IPS-18c (cell line): ENCODE data around the gene STYXL2.

Source experiments
- H3K4me3 ChIP-seq: 2 replicates; pipeline ENCODE4 v1.7.0; 2013; ENCODE audit warnings: low read depth, mild to moderate bottlenecking, low read length, moderate library complexity; ENCODE audit not compliant: insufficient read depth
- H3K9me3 ChIP-seq: one replicate; pipeline ENCODE4 v1.6.1; 2013; ENCODE audit warnings: mild to moderate bottlenecking, low read length, moderate library complexity; ENCODE audit not compliant: control insufficient read depth, insufficient read depth

STYXL2 gene

DNA sequence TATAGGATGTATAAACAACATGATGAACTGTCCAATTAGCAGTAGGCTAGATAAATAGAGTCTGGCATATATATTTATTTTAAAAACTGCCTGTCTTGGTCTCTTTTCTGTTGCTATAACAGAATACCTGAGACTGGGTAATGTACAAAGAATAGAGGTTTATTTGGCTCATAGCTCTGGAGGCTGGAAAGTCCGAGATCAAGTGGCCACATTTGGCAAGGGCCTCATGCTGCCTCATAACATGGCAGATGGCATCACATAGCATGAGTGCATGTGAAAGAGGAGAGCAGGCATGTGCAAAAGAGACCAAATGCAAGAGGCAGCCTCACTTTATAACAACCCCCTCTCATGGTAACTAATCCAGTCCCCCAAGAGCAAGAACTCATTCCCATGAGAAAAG, 6.0 kb downstream of the STYXL2 start:
- no peaks in the 10 kb centered on the region for H3K9me3 ChIP-seq
- no peak overlapping the region for H3K4me3 ChIP-seq

DNA sequence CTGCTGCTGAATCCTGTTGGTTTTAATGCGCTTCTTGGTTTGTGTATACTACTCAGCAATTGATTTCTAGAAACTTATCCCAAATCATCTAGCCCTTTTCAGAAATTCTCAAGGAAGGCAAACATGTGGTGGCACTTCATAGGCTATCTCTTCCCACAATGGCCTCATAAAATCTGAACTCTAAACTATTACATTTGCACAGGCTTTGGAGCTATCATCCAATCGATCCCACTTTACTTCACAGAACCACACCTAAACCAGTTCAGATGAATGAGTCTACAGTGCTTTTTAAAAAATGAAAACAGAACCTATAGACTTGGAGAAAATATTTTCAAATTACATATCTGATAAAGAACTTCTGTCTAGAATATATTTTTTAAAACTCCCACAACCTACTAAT, 6.9 kb downstream of the STYXL2 start:
- no peak overlapping the region for H3K4me3 ChIP-seq
- H3K9me3 ChIP-seq = no peaks in the 10 kb centered on the region

DNA sequence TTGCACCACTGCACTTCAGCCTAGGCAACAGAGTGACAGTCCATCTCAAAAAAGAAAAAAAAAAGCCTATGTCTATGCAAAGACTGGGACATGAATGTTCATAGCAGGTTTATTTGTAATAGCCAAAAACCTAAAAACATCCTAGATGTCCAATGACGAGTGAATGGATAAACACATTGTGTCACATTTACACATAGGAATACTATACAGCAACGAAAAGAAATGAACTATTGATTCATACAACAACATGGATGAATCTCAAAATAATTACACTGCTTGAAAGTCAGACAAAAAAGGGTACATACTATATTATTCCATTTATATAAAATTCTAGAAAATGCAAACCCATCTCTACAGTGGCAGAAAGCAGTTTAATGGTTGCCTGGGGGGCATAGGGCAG, 7.9 kb downstream of the STYXL2 start:
- no peak overlapping the region for H3K4me3 ChIP-seq
- no peaks in the 10 kb centered on the region for H3K9me3 ChIP-seq

DNA sequence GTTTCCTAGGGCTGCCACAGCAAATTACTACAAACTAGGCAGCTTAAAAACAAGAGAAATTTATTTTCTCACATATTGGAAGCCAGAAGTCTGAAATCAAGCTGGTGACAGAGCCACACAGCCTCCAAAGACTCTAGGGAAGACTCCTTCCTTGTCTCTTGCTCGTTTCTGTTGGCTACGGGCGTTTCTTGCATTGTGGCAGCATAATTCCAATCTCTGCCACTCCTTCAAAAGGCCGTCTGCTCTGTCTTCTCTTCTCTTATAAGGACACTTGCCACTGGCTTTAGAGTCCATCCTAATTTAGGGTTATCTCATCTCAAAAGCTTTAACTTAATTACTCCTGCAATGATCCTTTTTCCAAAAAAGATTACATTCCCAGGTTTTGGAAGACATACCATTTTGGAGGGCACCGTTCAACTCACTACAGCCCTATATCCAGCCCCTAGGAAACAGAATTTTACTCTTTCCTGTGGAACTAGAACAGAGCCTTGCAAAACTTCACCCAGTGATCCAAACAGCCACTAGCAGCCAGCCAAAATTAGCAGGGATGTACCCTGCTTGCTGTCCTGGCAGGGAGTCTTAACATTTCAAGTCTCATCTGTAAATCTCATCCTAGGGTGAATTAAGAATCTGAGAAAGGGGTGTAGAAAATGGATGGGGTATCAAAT, 9.2 kb downstream of the STYXL2 start:
- H3K9me3 ChIP-seq = no peaks in the 10 kb centered on the region
- no peak overlapping the region for H3K4me3 ChIP-seq

DNA sequence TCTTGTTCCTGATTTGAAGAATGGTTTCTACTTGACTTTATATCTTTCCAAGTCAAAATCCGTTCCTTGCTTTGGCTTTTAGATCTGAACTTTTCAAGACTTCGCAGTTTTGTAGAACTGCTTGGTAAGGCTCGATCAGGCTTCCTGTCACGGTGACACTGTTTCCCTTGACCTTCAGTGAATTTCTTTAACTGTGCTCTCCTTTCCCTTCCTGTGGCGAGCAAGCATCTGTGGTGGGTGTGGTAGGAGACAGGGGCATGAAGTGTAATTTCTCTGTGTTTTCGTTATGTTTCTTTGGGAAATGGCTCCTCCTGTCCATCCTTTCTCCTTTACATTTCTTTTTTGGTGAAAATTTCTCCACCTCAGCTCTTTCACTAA, 10.4 kb downstream of the STYXL2 start:
- no peak overlapping the region for H3K4me3 ChIP-seq

DNA sequence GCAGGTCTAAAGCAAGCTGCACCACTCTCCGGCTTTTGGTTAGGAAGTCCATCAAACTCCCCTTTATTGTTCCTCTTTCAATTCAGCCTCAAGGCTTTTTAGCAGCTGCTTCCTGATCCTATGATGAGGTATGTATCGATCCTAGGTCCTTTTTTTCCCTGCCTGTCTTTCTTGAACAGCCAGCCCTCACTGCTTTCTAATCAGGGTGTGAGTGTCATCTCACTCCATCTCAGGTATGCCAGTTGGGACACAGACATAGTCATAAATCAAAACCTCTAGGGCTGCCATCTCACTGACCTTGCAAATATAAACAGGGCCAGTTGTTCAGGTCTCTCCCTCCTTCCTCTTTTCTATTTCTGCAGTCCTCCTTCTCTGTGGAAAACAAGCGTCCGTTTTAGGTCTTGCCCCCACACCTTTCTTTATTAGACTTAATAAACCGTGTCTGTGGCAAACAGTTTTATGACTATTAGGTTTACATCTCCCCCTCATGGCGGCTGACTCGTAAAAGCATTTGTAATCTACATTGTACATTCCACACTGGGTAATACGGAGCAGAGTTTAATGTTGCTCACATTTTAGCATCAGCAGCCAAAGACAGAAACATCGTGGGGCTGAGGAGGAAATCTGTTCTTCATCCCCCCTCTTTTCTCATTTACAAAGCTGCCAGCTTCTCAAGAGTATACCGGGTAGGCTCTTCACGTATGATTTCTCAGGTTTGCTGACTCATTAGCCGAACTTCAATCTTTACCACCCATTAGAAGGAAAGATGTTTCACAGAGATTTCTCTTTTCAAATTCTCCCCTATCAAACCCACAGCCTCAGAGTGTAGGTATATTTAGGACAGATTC, 11.6 kb downstream of the STYXL2 start:
- Histone ChIP-seq H3K9me3 (no peaks in the 10 kb centered on the region), H3K4me3 (no peak overlapping the region)

More for the DNA sequence above, 10.4 kb downstream of the STYXL2 start:
- H3K9me3 ChIP-seq = no peaks in the 10 kb centered on the region

DNA sequence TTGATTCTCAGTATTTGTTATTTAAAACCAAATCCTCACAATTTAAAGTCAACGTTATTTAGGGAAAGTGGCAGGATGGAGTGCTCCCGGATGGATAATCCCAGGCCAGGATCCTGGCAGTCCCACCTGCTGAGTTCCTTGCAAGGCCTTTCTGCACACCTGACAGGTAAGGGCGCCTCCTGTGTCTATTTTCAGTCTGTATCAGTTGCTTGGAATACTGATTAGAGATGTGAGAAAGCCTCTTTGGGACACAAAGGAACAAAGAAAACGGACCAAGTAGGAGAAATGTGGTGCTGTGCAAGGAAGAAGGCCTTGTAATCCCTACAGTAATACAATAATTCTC, 12.2 kb downstream of the STYXL2 start:
- Histone ChIP-seq H3K4me3 (no peak overlapping the region), H3K9me3 (no peaks in the 10 kb centered on the region)

DNA sequence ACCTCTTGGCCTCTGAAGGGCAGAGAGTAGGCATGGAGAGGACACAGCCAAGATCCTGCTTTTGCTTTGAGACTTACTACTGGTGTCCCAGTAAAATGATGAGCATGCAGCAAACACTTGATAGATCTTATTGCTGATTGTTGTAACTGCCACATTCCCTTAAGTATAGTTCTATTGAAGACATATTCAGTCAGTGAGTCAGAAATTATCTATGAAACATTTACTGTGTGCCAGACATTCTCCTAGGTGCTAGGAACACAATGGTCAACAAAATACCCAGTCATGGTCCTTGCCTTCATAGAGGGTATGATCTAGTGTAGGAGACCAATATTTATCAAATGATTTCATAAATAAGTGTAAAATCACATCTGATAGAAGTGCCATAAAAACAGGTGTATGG, 13.6 kb downstream of the STYXL2 start:
- Histone ChIP-seq H3K9me3 (no peaks in the 10 kb centered on the region), H3K4me3 (no peak overlapping the region)

DNA sequence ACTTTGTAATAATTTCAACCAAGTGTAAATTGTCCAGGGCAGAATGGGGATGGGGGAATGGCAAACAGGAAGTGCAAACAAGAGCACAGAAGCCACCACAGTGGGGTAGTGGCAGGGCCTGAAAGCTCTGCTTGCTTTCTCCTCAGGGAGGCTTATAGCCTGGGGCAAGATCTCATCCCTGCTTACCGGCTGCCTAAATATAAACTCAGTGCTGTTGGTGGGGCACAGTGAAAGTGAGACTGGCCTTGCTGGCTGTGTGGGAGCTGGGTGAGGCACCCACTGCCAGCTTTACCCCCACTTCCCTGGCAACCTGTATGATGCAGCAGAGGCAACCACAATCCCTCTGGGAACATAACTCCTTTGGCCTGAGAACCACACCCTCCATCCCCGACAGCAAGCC, 15.2 kb downstream of the STYXL2 start:
- Histone ChIP-seq H3K4me3 (no peak overlapping the region), H3K9me3 (no peaks in the 10 kb centered on the region)

DNA sequence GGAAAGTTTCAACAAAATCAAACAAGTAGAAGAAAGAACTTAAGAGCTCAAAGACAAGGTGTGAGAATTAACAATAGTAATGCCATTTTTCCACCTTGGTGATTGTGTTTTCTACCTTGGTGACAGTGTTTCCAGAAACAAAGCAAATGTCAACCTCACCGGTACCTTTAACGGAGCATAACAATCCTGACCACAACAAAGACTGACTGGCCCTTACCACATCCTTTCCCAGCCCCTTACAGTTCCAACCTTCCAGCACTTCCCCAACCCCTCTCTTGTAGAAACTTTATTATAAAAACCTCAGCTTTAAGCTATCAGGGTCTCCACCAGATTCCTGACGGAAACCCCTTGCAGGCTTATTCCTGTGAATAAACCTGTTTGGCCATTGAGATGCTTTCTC, 16.7 kb downstream of the STYXL2 start:
- H3K4me3 ChIP-seq = no peak overlapping the region
- no peaks in the 10 kb centered on the region for H3K9me3 ChIP-seq

DNA sequence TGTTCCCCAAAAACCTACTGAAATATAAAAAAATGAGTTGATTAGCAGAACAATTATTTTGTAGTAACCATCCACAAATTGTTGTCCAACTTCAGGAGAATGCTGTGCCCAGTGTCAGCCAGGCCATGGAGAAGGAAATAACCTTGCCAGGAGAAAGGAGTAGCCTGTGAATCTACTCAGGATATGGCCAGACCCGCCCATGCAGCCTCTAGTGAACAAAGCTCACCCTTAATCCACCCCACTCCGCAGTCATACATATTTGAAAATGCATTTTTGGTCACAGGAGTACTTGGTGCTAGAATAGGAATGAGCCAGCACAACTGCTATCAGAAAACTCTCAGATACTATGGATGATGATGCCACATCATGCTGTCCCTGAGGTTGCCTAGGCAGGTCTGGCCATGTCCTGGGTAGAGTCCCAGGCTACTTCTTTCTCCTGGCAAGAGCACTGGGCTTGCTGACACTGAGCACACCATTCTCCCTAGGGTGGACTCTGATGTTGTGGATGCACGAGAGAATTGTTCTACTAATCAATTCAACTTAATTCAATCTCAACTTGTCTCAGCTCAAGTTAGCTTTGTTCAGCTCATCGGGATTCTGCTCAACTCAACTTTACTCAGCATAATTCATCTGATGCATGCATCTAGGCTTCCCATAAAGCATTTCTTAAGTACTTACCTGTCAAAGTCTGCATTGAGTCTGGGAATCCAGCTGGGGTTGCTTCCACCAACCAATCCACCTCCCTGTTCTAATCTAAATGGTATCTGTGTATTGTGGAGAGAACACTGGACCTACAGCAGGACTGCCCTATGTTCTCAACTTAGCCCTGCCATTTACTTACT, 18.2 kb downstream of the STYXL2 start:
- H3K9me3 ChIP-seq = no peaks in the 10 kb centered on the region

DNA sequence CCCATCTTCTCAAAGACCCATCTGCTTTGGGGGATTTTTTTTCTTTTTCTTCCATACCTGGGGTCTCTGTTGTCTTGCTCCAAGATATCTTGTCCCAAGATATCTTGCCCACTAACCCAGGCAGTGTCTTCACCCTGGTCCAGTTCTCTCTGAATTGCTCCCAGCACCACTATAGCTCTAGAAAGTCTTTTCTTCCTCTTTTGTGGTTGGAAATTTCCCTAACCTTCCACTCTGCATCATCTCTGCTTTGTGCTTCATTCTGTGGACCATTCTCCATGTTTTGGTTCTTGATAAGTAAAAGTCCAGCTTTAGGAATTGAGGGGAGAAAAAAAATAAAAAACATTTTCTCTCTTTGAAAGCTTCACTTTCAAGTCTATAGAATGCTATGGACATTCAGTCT, 20.9 kb downstream of the STYXL2 start:
- H3K4me3 ChIP-seq = no peak overlapping the region
- no peaks in the 10 kb centered on the region for H3K9me3 ChIP-seq

More for the DNA sequence above, 18.2 kb downstream of the STYXL2 start:
- H3K4me3 ChIP-seq = no peak overlapping the region

DNA sequence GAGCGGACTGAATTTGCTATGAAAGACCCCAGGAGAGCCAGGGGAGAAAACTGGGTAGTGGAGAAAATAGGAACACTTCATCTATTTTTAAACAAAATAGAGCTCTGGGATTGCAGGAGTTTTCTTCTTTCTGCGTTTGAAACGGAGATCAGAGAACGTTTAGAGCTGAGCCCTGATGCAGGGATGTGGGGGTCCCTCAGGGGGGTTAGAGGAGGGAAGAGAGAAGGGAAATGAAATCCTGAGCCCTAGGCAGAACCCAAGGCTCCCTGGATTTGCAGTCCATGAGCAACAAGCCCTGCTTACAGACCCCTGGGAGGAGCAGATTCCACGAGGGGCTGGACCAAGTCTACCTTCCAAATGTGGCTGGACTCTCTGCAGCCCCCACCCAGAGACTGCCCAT, 21.8 kb downstream of the STYXL2 start:
- Histone ChIP-seq H3K4me3 (no peak overlapping the region), H3K9me3 (no peaks in the 10 kb centered on the region)

DNA sequence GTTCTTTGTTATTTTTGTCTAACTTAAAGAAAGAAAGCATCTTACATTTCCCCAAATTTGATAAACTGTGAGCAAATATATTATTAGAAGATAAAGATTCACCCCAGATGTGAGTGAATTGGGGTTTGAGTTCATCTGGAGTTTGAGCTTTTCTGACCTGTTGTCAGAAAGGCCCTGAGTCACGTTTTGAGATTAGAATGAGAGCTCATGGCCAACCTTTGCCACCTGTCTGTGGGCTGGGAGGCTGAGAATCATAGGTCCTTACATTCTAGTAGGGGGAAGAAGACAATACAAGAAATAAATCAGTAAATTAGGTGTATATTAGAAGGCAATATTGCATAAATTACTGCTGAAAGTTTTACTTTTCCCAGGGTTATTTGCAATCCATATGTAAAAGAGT, 22.3 kb downstream of the STYXL2 start:
- H3K4me3 ChIP-seq = no peak overlapping the region
- no peaks in the 10 kb centered on the region for H3K9me3 ChIP-seq

DNA sequence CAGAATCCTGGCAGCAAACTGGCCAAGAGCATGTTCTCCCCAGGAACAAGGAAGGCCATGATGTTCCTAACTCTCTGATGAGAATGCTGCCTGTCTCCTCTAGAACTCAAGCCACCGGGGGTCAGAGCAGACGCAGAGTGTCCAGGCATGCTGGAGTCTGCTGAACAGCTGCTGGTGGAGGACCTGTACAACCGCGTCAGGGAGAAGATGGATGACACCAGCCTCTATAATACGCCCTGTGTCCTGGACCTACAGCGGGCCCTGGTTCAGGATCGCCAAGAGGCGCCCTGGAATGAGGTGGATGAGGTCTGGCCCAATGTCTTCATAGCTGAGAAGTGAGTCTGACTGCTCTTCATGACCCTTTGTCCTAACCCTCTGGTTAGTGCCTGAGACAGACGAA, 23.4 kb downstream of the STYXL2 start:
- Histone ChIP-seq H3K9me3 (no peaks in the 10 kb centered on the region), H3K4me3 (no peak overlapping the region)

DNA sequence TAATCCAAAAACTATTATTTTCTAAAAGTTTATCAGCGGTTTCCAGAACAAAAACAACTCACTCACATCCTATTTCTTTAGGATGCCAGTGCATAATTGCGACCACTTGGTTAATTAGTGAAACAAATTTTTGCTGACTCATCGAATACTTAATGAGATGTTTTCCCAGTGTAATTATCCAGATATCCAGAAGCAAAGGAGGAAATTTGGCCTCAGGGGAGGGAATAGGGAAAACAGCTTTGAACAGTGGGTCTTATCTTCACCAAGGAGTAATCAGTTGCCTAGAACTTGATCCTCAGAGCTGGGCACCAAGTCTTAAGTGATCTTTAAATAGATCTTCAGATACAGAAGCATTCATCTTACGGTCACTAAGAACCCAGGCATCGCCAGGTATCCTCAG, 24.3 kb downstream of the STYXL2 start:
- H3K9me3 ChIP-seq = no peaks in the 10 kb centered on the region
- H3K4me3 ChIP-seq = no peak overlapping the region

DNA sequence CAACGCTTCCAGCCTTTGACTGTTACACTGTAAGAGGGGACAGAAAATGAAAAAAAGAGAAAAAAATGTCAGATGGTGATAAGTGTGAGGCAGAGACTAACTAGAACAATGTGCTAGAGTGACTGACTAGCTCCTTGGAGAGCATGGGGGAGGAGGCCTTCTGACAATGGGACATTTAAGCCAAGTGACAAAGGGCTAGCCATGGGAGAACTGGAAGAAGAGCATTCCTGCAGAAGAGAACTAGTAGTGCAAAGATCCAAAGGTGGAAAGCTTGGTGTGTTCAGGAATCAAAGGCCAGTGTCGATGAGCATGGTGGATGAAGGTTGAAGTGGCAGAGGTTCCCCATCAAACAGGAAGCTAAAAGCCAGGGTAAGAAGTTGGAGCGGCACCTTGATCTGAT, 25.8 kb downstream of the STYXL2 start:
- Histone ChIP-seq H3K4me3 (no peak overlapping the region), H3K9me3 (no peaks in the 10 kb centered on the region)

DNA sequence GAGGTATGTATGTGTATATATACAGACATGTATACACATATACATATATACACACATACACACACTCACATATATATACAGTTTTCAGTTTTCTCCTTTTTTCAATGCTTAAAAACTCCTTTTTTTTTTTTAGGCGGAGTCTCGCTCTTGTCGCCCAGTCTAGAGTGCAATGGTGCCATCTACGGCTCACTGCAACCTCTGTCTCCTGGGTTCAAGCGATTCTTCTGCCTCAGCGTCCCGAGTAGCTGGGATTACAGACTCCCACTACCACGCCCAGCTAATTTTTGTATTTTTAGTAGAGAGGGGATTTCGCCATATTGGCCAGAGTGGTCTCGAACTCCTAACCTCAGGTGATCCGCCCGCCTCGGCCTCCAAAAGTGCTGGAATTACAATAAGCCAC, 27.0 kb downstream of the STYXL2 start:
- H3K9me3 ChIP-seq = no peaks in the 10 kb centered on the region
- peak overlapping the region; percentile 38; the same call in 1 of the 2 replicates for H3K4me3 ChIP-seq
